DOHH2 (cell line): Measurements from ENCODE around the gene IGSF6.

ENCODE experiments used
- H3F3A ChIP-seq: fragments of 200-600 bp; sonication (generic), shearing (Covaris generic); 2 replicates; pipeline ENCODE4 v1.6.0; 2016; ENCODE audit warnings: antibody characterized with exemption, mild to moderate bottlenecking; ENCODE audit not compliant: control insufficient read depth, insufficient read depth
- H3K27ac ChIP-seq: fragments of 200-600 bp; sonication (generic); 2 replicates; pipeline ENCODE4 v1.5.1; 2014; ENCODE audit warnings: low read depth, mild to moderate bottlenecking, low read length, moderate library complexity
- H3K27me3 ChIP-seq: fragments of 200-600 bp; sonication (generic); 2 replicates; pipeline ENCODE4 v1.6.1; 2014; ENCODE audit warnings: mild to moderate bottlenecking, low read length, mixed read lengths; ENCODE audit not compliant: control insufficient read depth
- H3K36me3 ChIP-seq: fragments of 200-600 bp; sonication (generic); 2 replicates; pipeline ENCODE4 v1.6.1; 2014; ENCODE audit warnings: mild to moderate bottlenecking, low read length, moderate library complexity, mixed read lengths; ENCODE audit not compliant: control insufficient read depth
- H3K4me1 ChIP-seq: fragments of 200-600 bp; sonication (generic); 2 replicates; pipeline ENCODE4 v1.6.1; 2014; ENCODE audit warnings: mild to moderate bottlenecking, low read length, mixed read lengths; ENCODE audit not compliant: control insufficient read depth
- H3K4me2 ChIP-seq: fragments of 200-600 bp; sonication (generic); 2 replicates; pipeline ENCODE4 v1.6.0; 2014; ENCODE audit warnings: mild to moderate bottlenecking, low read length, moderate library complexity
- H3K4me3 ChIP-seq: fragments of 200-600 bp; sonication (generic); 2 replicates; pipeline ENCODE4 v1.5.1; 2014; ENCODE audit warnings: mild to moderate bottlenecking, low read length, mixed read lengths
- H3K79me2 ChIP-seq: fragments of 200-600 bp; sonication (generic); 2 replicates; pipeline ENCODE4 v1.6.1; 2014; ENCODE audit warnings: mild to moderate bottlenecking, low read length, mixed read lengths; ENCODE audit not compliant: control insufficient read depth
- H3K9me2 ChIP-seq: fragments of 200-600 bp; sonication (generic); replicated peaks from 2 replicates; pipeline ENCODE4 v1.6.1; 2014; ENCODE audit warnings: mild to moderate bottlenecking, low read length, mixed read lengths; ENCODE audit not compliant: control insufficient read depth
- H3K9me3 ChIP-seq: fragments of 200-600 bp; sonication (generic); 2 replicates; pipeline ENCODE4 v1.6.1; 2014; ENCODE audit warnings: antibody characterized with exemption, low read length, mixed read lengths; ENCODE audit not compliant: control insufficient read depth, insufficient read depth
- H4K20me1 ChIP-seq: fragments of 200-600 bp; sonication (generic); 2 replicates; pipeline ENCODE4 v1.6.0; 2014; ENCODE audit warnings: low read depth, mild to moderate bottlenecking, antibody characterized with exemption, low read length, moderate library complexity; ENCODE audit not compliant: control insufficient read depth, insufficient read depth
- EZH2phosphoT487 ChIP-seq: fragments of 200-600 bp; sonication (generic); IDR thresholded peaks from 2 replicates; pipeline ENCODE4 v1.6.1; 2017; ENCODE audit warnings: borderline replicate concordance, mild to moderate bottlenecking, antibody characterized with exemption, low read length, moderate library complexity, mixed read lengths
- TF ChIP-seq, protein P1 (sequence below): fragments of 200-600 bp; sonication (generic); IDR thresholded peaks from one replicate; pipeline ENCODE4 v1.5.1; 2014; ENCODE audit warnings: antibody characterized with exemption, mild to moderate bottlenecking, low read depth, low read length; ENCODE audit not compliant: poor library complexity, severe bottlenecking

Gene IGSF6

GRCh38 chr16:21656795-21657768, 4.7 kb upstream of the IGSF6 start:
- Histone ChIP-seq H3K9me2 (no peaks in the 10 kb centered on the region), H3F3A (peaks cover 24% of the 10 kb centered on the region), H3K27me3 (no peaks in the 10 kb centered on the region), H3K4me1 (peaks cover 80% of the 10 kb centered on the region), H3K4me3 (peak overlapping the region; percentile 43), H3K36me3 (peaks cover 21% of the 10 kb centered on the region), H3K27ac (peak overlapping the region; percentile 77), H3K79me2 (peaks cover 3% of the 10 kb centered on the region; the same call in 1 of the 2 replicates), H3K9me3 (no peaks in the 10 kb centered on the region), H3K4me2 (peak overlapping the region; percentile 64), H4K20me1 (peaks cover 8% of the 10 kb centered on the region; the same call in 1 of the 2 replicates)
- no peak for TF ChIP-seq EZH2phosphoT487
- TF ChIP-seq, protein P1, sequence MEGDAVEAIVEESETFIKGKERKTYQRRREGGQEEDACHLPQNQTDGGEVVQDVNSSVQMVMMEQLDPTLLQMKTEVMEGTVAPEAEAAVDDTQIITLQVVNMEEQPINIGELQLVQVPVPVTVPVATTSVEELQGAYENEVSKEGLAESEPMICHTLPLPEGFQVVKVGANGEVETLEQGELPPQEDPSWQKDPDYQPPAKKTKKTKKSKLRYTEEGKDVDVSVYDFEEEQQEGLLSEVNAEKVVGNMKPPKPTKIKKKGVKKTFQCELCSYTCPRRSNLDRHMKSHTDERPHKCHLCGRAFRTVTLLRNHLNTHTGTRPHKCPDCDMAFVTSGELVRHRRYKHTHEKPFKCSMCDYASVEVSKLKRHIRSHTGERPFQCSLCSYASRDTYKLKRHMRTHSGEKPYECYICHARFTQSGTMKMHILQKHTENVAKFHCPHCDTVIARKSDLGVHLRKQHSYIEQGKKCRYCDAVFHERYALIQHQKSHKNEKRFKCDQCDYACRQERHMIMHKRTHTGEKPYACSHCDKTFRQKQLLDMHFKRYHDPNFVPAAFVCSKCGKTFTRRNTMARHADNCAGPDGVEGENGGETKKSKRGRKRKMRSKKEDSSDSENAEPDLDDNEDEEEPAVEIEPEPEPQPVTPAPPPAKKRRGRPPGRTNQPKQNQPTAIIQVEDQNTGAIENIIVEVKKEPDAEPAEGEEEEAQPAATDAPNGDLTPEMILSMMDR, result peak; percentile 97

- H3K4me3 ChIP-seq, result no peak overlapping the region
- H3K79me2 ChIP-seq, result peaks cover 6% of the 10 kb centered on the region
- peaks cover 77% of the 10 kb centered on the region for H3K4me1 ChIP-seq
- H4K20me1 ChIP-seq, result peaks cover 8% of the 10 kb centered on the region; the same call in 1 of the 2 replicates
- H3K27ac ChIP-seq, result no peak overlapping the region
- H3K9me2 ChIP-seq, result no peaks in the 10 kb centered on the region
- peaks cover 21% of the 10 kb centered on the region for H3K36me3 ChIP-seq
- no peak overlapping the region for H3K4me2 ChIP-seq
- H3F3A ChIP-seq, result peaks cover 26% of the 10 kb centered on the region
- no peaks in the 10 kb centered on the region for H3K27me3 ChIP-seq
- no peaks in the 10 kb centered on the region for H3K9me3 ChIP-seq
- TF ChIP-seq EZH2phosphoT487, result no peak
- TF ChIP-seq, protein P1, result no peak
These were observed 2.5 kb upstream of the IGSF6 start for GRCh38 chr16:21654881-21655280.

GRCh38 chr16:21654466-21654865, 2.1 kb upstream of the IGSF6 start:
- H3K4me2 ChIP-seq, result no peak overlapping the region
- H3F3A ChIP-seq, result peaks cover 24% of the 10 kb centered on the region
- H3K4me1 ChIP-seq, result peaks cover 77% of the 10 kb centered on the region
- peaks cover 8% of the 10 kb centered on the region; the same call in 1 of the 2 replicates for H4K20me1 ChIP-seq
- no peak overlapping the region for H3K27ac ChIP-seq
- H3K27me3 ChIP-seq, result no peaks in the 10 kb centered on the region
- TF ChIP-seq, protein P1, result no peak
- no peak for TF ChIP-seq EZH2phosphoT487
- peaks cover 21% of the 10 kb centered on the region for H3K36me3 ChIP-seq
- no peaks in the 10 kb centered on the region for H3K9me2 ChIP-seq
- H3K79me2 ChIP-seq, result peaks cover 6% of the 10 kb centered on the region
- no peaks in the 10 kb centered on the region for H3K9me3 ChIP-seq
- no peak overlapping the region for H3K4me3 ChIP-seq
